Keratinocyte (primary cell): ENCODE results near the gene GCK.

ENCODE experiments used
- EZH2 ChIP-seq: IDR thresholded peaks from one replicate; pipeline ENCODE4 v1.6.1; 2012; ENCODE audit warnings: inconsistent platforms, mild to moderate bottlenecking, low read length, moderate library complexity
- TF ChIP-seq, protein P1 (sequence below), 3 experiments: IDR thresholded peaks in 1 of 3; conservative IDR thresholded peaks in 1 of 3; optimal IDR thresholded peaks in 1 of 3; 2 replicates in 2 of 3; 3 replicates in 1 of 3; pipeline versions ENCODE3 to v1.5.1; 2011; ENCODE audit warnings: low read length in 3 of 3, mild to moderate bottlenecking in 3 of 3, moderate library complexity in 2 of 3, control low read depth in 1 of 3, inconsistent platforms in 1 of 3; ENCODE audit not compliant: insufficient read depth in 2 of 3; ENCODE audit errors: extremely low read depth in 1 of 3

DNA sequence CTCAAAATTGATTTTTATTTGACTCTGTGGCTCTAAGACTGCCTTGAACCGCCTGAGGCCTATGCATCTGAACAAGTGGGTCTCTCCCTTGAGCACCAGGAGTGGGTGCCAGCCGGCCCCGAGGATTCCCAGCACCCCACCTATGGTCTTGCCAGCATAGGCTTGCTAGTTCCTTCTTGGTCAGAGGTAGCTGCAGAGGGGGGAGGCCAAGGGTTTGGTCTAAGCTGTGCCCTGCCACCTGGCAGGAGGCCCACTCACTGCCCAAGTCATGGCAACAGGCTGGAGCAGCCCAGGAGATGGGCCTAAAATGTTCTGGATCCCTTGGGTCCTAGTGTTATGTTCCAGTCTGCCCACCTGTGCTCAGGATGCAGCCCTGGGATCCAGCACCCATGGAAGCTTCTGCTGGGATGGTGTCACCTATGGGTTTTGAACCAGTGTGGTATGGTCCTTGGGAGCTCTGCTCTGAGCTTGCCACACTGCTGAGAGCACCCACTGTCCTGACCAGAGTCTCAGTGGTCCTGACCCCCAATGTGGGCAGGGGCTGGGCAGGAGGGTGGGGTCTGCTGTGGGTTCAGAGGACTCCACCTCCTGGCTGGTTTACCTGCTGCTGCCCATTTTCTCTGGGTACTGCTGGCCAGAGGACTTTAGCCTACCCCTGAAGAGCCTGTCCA lies 24.1 kb upstream of the GCK start:
- TF ChIP-seq, protein P1, sequence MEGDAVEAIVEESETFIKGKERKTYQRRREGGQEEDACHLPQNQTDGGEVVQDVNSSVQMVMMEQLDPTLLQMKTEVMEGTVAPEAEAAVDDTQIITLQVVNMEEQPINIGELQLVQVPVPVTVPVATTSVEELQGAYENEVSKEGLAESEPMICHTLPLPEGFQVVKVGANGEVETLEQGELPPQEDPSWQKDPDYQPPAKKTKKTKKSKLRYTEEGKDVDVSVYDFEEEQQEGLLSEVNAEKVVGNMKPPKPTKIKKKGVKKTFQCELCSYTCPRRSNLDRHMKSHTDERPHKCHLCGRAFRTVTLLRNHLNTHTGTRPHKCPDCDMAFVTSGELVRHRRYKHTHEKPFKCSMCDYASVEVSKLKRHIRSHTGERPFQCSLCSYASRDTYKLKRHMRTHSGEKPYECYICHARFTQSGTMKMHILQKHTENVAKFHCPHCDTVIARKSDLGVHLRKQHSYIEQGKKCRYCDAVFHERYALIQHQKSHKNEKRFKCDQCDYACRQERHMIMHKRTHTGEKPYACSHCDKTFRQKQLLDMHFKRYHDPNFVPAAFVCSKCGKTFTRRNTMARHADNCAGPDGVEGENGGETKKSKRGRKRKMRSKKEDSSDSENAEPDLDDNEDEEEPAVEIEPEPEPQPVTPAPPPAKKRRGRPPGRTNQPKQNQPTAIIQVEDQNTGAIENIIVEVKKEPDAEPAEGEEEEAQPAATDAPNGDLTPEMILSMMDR (optimal IDR thresholded peaks at IDR 0.05 in 1 of 3, IDR thresholded peaks at IDR 0.05 in 1 of 3, conservative IDR thresholded peaks at IDR 0.05 in 1 of 3; ENCODE audit: extremely low read depth in 1 of 3, insufficient read depth in 2 of 3, low read length in 3 of 3) = no peak
- TF ChIP-seq EZH2 = no peak
